Stimulated activated effector memory CD8-positive, alpha-beta T cell treated with anti-CD3 and anti-CD28 coated beads, Interleukin-12 subunit alpha, Interleukin-12 subunit beta, amount 100 ng/mL, for 72 hours (primary cell): ENCODE measurements around the gene PANX2.
A peak's percentile ranks its signal among the peaks of the same experiment; 100 is the strongest.

Source experiments
- ATAC-seq: fragments of 150-1000 bp; cut with Tn5 transposase; 2 replicates; pipeline ENCODE4 v1.10.0; 2021
- DNase-seq, 2 donors: peaks; one replicate each; pipeline ENCODE4 v3.0.0; 2021 to 2022; ENCODE audit warnings: low spot score in 2 of 2
- H3K27ac Mint-ChIP-seq: one replicate; pipeline ENCODE4 v1.8.0; 2022; ENCODE audit warnings: mild to moderate bottlenecking, mixed read lengths
- H3K36me3 Mint-ChIP-seq: one replicate; pipeline ENCODE4 v1.8.0; 2022; ENCODE audit warnings: mild to moderate bottlenecking, mixed read lengths
- H3K4me1 Mint-ChIP-seq: one replicate; pipeline ENCODE4 v1.8.0; 2022; ENCODE audit warnings: mixed read lengths
- H3K4me3 Mint-ChIP-seq: one replicate; pipeline ENCODE4 v1.8.0; 2022; ENCODE audit warnings: mild to moderate bottlenecking, mixed read lengths
- H3K9me3 Mint-ChIP-seq: one replicate; pipeline ENCODE4 v1.8.0; 2022; ENCODE audit warnings: mixed read lengths

Gene PANX2

DNA sequence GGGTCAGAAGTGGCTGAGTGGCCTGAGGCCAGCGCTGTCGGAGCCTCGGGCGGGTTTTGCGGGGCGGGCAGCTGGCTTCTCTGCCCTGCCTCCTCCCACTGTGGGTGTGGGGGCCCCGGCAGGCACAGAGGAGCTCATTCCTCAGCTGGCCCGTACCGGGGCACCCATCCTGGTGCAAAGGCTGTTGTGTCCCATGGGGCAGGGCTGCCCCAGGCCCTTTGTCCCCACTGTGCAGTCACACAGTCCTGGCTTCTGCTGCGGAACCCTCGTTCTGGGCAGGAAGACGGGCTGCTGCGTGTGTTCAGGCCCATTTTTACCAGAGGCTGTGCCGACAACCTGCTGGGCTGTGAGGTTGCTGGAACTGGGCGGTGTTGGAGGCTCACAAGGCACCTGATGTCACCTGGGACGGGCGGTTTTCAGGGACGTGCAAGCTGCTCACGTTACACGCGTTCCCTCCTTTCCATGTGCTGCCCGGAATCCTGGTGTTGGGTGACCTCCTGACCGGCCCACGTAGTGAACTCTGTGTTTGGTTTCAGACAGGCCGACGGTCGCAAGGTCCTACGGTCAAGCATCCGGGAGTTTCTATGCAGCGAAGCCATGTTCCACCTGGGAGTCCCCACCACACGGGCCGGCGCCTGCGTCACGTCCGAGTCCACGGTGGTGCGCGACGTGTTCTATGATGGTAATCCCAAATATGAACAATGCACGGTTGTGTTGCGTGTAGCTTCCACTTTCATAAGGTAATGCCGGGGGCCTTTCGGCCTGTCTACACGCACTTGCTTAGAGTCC lies 35.4 kb downstream of the PANX2 start:
- Mint-ChIP-seq H3K36me3 (peaks cover 65% of the 10 kb centered on the region), H3K4me1 (peaks cover 36% of the 10 kb centered on the region), H3K27ac (no peak overlapping the region), H3K9me3 (no peaks in the 10 kb centered on the region), H3K4me3 (no peak overlapping the region)
- DNase-seq (no peak), ATAC-seq (no peak)

- DNase-seq (no peak), ATAC-seq (no peak)
- Mint-ChIP-seq H3K9me3 (no peaks in the 10 kb centered on the region), H3K36me3 (peaks cover 70% of the 10 kb centered on the region), H3K27ac (no peak overlapping the region), H3K4me1 (peaks cover 36% of the 10 kb centered on the region), H3K4me3 (no peak overlapping the region)
Observed at GRCh38 chr22:50206599-50206998, 36.1 kb downstream of the PANX2 start.

DNA sequence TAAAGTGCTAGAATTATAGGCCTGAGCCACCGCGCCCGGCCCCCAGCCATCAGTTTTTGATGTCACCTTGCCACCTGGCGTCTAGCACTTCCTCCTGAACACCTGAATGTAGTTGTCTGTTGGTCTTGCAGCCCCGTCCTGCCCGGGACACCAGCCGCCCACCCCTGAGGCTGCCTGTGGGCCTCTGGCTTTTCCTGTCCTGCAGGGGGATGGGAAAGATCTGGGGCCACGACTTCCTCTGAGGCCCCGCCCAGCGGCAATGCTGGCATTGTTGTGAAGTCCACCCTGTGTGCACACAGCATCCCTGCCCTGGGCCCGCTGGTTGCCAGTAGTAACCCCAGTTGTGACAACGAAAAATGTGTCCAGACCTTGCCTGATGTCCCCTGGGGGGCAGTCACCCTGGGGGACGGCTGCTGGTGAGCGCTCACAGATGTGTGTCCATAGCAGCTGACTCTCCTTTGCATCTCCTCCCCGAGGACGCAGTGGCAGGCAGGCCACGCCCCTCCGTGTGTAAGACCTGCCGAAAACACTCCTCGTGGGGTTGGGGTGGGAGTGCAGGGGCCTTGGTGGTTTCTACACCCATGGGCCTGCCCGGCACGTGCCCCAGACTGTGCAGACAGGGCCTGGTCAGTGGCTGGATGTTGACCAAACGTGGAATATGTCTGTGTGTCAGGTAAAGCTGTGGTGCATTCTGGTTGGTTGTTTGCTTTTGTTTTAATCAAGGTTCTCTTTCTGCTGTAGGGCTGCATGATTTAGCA lies 37.0 kb downstream of the PANX2 start:
- Mint-ChIP-seq H3K27ac (peak overlapping the region; percentile 26), H3K9me3 (no peaks in the 10 kb centered on the region), H3K4me3 (no peak overlapping the region), H3K36me3 (peaks cover 73% of the 10 kb centered on the region), H3K4me1 (peaks cover 31% of the 10 kb centered on the region)
- ATAC-seq, result no peak
- no peak for DNase-seq

- Mint-ChIP-seq H3K36me3 (peaks cover 73% of the 10 kb centered on the region), H3K27ac (no peak overlapping the region), H3K4me1 (peaks cover 34% of the 10 kb centered on the region), H3K9me3 (no peaks in the 10 kb centered on the region), H3K4me3 (no peak overlapping the region)
- no peak for ATAC-seq
- no peak for DNase-seq
Observed at GRCh38 chr22:50208430-50208938, 38.0 kb downstream of the PANX2 start.

GRCh38 chr22:50208939-50209892 lies 38.7 kb downstream of the PANX2 start:
- H3K9me3 Mint-ChIP-seq, result no peaks in the 10 kb centered on the region
- ATAC-seq (peak; percentile 24), DNase-seq (no peak)
- H3K4me1 Mint-ChIP-seq, result peaks cover 26% of the 10 kb centered on the region
- no peak overlapping the region for H3K4me3 Mint-ChIP-seq
- H3K36me3 Mint-ChIP-seq, result peaks cover 73% of the 10 kb centered on the region
- H3K27ac Mint-ChIP-seq, result peak overlapping the region; percentile 23

GRCh38 chr22:50209893-50210292 lies 39.4 kb downstream of the PANX2 start:
- no peaks in the 10 kb centered on the region for H3K9me3 Mint-ChIP-seq
- H3K36me3 Mint-ChIP-seq, result peaks cover 76% of the 10 kb centered on the region
- peaks cover 26% of the 10 kb centered on the region for H3K4me1 Mint-ChIP-seq
- peak; percentile 72 for ATAC-seq
- peak; percentile 60 to 84 for DNase-seq
- peak overlapping the region; percentile 23 for H3K27ac Mint-ChIP-seq
- H3K4me3 Mint-ChIP-seq, result no peak overlapping the region

DNA sequence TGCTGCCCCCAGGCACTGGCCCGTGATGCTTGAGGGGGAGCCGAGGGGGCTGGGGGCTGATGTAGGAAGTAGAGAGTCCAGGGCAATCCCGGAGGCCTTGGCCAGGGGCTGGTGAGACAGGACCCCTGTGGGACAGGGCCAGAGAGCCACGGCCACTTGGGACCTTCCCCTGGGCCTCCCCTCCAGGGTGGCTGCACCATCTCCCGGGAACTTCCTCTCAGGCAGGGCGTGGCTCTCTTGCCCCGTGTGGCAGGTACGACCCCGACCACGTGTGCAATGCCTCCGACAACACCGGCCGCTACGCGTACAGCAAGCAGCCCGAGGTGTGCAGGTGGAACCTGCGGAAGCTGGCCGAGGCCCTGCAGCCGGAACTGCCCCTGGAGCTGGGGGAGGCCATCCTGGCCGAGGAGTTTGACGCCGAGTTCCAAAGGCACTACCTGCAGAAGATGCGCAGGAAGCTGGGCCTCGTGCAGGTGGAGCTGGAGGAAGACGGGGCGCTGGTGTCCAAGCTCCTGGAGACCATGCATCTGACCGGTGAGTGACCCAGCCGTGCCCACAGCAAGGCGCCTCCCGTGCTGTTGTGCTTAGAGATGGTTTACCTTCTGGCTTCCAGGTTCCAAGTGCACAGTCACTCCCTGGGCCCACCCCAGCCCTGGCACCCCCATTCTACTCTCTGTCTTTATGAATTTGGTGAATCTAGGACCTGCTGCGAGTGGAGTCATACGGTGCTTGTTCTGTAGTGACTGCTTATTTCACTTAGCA lies 40.0 kb downstream of the PANX2 start:
- H3K4me1 Mint-ChIP-seq, result peaks cover 24% of the 10 kb centered on the region
- H3K36me3 Mint-ChIP-seq, result peaks cover 77% of the 10 kb centered on the region
- H3K4me3 Mint-ChIP-seq, result no peak overlapping the region
- H3K9me3 Mint-ChIP-seq, result no peaks in the 10 kb centered on the region
- ATAC-seq (no peak), DNase-seq (no peak)
- H3K27ac Mint-ChIP-seq, result peak overlapping the region; percentile 23

GRCh38 chr22:50211147-50211546 lies 40.6 kb downstream of the PANX2 start:
- Mint-ChIP-seq H3K4me3 (no peak overlapping the region), H3K9me3 (no peaks in the 10 kb centered on the region), H3K36me3 (peaks cover 81% of the 10 kb centered on the region), H3K27ac (no peak overlapping the region), H3K4me1 (peaks cover 24% of the 10 kb centered on the region)
- no peak for ATAC-seq
- no peak for DNase-seq

DNA sequence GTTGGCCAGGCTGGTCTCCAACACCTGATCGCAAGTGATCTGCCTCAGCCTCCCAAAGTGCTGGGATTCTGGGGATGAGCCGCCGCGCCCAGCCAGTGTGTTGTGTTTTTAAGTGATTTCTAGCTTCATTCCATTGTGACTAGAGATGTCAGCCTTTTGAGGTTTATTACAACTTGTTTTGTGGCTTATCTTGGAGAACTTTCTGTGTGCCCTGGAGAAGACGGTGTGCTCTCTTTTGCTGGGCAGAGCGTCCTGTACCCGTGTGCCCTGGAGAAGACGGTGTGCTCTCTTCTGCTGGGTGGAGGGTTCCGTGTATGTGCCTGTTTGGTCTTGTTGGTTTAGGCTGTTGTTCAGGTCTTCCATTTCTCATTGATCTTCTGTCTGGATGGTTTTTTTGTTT lies 42.7 kb downstream of the PANX2 start:
- Mint-ChIP-seq H3K27ac (peak overlapping the region; percentile 66), H3K4me3 (no peak overlapping the region), H3K9me3 (no peaks in the 10 kb centered on the region), H3K4me1 (peaks cover 24% of the 10 kb centered on the region), H3K36me3 (peaks cover 87% of the 10 kb centered on the region)
- ATAC-seq (no peak), DNase-seq (no peak)

DNA sequence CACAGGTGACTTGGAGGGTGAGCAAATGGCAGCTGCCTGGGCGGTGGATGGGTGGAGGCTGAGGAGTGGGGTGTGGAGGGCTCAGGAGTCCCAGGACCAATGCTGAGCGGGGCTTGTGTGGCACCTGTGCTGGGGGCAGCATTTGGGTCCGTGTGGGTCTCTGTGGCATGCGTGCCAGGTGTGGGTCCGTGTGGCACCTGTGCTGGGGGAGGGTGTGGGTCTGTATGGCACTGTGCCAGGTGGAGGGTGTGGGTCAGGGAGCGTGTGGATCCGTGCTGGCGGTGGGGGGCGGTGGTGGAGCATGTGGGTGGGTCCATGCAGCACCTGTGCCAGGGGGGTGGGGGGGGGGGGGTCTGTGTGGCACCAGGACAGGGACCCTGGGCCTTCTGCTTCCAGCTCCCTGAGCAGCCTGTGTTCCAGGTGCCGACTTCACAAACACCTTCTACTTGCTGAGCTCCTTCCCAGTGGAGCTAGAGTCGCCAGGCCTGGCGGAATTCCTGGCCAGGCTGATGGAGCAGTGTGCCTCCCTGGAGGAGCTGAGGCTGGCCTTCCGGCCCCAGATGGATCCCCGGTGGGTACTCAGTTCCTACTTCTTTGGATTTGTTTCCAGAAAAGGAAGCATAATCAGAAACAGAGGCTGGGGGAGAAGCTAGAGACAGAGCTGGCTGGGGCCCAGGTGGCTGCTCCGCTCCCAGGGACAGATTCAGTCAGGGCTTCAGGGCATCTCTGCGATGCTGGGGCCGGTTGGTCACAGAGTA lies 44.9 kb downstream of the PANX2 start:
- peaks cover 84% of the 10 kb centered on the region for H3K36me3 Mint-ChIP-seq
- no peaks in the 10 kb centered on the region for H3K9me3 Mint-ChIP-seq
- no peak for DNase-seq
- H3K4me1 Mint-ChIP-seq, result peaks cover 17% of the 10 kb centered on the region
- ATAC-seq, result no peak
- peak overlapping the region; percentile 87 for H3K27ac Mint-ChIP-seq
- no peak overlapping the region for H3K4me3 Mint-ChIP-seq

DNA sequence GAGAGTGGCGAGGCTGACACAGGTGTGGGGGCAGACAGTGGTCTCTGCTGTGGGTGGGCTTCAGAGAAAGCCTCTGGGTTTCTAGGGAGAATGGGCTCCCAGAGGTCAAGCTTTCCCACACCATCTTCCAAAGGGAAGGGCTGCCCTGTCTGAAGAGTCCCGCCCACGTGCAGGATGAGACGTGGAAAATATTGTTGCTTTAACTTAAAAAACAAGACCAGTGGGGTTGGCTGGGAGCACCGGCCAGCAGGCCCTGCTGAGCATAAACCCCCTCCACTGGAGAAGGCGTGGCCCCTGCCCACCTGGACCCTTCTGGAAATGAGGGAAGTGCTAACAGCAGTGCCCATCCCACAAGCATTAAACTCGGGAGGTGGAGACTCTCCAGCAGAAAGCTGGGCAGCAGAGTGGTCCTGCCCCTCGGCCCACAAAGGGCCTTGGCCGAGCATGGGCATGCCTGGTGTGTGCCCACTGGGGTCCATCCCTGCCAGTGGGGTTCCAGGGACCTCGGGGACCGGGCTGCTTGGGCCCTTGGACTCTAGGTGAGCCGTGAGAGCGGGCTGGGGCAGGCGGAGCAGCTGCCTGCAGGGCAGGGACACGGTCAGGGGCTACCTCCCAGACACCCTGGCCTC lies 45.6 kb downstream of the PANX2 start:
- Mint-ChIP-seq H3K36me3 (peaks cover 84% of the 10 kb centered on the region), H3K4me3 (no peak overlapping the region), H3K27ac (peak overlapping the region; percentile 56), H3K4me1 (peaks cover 17% of the 10 kb centered on the region), H3K9me3 (no peaks in the 10 kb centered on the region)
- ATAC-seq (no peak), DNase-seq (no peak)

DNA sequence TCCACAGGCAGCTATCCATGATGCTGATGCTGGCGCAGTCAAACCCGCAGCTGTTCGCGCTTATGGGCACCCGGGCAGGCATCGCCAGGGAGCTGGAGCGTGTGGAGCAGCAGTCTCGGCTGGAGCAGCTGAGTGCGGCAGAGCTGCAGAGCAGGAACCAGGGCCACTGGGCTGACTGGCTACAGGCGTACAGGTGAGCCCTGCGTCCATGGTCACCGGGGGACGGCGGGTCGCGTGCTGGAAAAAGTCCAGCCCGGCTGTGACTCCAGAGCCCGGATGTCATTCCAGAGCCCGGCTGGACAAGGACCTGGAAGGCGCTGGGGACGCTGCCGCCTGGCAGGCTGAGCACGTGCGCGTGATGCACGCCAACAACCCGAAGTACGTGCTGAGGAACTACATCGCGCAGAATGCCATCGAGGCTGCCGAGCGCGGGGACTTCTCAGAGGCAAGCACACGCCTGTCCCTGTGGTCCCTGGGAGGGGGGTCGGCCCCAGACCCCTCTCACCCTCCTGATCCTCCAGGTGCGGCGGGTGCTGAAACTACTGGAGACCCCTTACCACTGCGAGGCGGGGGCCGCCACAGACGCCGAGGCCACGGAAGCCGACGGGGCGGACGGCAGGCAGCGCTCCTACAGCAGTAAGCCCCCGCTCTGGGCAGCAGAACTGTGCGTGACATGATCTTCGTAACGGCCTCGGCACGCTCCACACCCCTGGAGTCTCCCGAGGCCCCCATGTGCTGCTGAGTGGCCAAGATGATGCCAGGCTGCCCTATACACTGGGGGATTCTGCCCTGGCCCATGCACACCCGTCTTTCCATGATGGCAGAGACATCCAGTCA lies 46.4 kb downstream of the PANX2 start:
- no peak for DNase-seq
- Mint-ChIP-seq H3K27ac (peak overlapping the region; percentile 58), H3K9me3 (no peaks in the 10 kb centered on the region), H3K4me1 (peaks cover 17% of the 10 kb centered on the region), H3K4me3 (no peak overlapping the region), H3K36me3 (peaks cover 82% of the 10 kb centered on the region)
- peak; percentile 9 for ATAC-seq
